Transverse colon (tissue), 4 donors: ENCODE results near the gene PNRC2. TPM values are rescaled to one million over a fixed set of nuclear protein-coding genes. Genes with fewer than 3 reads are reported as not detected.
A peak's percentile ranks its signal among the peaks of the same experiment; 100 is the strongest.

Experiments used
- DNase-seq: peaks from one replicate; pipeline ENCODE4 v3.0.0-alpha.2; 2019
- H3K27ac ChIP-seq, 4 donors: fragments of 200-600 bp; sonication (generic); 2 replicates each; pipeline ENCODE4 v1.5.1; 2016 to 2018; ENCODE audit warnings: inconsistent platforms in 4 of 4
- H3K27me3 ChIP-seq: fragments of 200-600 bp; sonication (generic); 2 replicates; pipeline ENCODE4 v1.5.1; 2017; ENCODE audit warnings: inconsistent platforms
- H3K36me3 ChIP-seq, 4 donors: fragments of 200-600 bp; sonication (generic); 2 replicates each; pipeline ENCODE4 v1.5.1; 2017 to 2019; ENCODE audit warnings: inconsistent platforms in 4 of 4
- H3K4me1 ChIP-seq, 4 donors: fragments of 200-600 bp; sonication (generic); 2 replicates each; pipeline ENCODE4 v1.5.1; 2017 to 2020; ENCODE audit warnings: inconsistent platforms in 4 of 4
- H3K4me3 ChIP-seq, 4 donors: fragments of 200-600 bp; sonication (generic); 1 replicate in 1 of 4; 2 replicates in 3 of 4; pipeline versions ENCODE4 v1.5.1 to v1.6.1; 2017 to 2019; ENCODE audit warnings: inconsistent platforms in 4 of 4
- H3K9me3 ChIP-seq, 2 donors: fragments of 200-600 bp; sonication (generic); 2 replicates each; pipeline ENCODE4 v1.5.1; 2017 to 2019; ENCODE audit warnings: inconsistent platforms in 2 of 2
- CTCF ChIP-seq, 5 experiments: fragments of 200-600 bp in 3 of 5; fragments of 450-650 bp in 2 of 5; sonication (generic) in 3 of 5; IDR thresholded peaks; 1 replicate in 2 of 5; 2 replicates in 3 of 5; pipeline ENCODE4 v1.5.1; 2016 to 2017; ENCODE audit warnings: antibody characterized with exemption in 5 of 5, inconsistent platforms in 3 of 5, mild to moderate bottlenecking in 2 of 5, moderate library complexity in 1 of 5
- EP300 ChIP-seq: sonication (generic); formaldehyde crosslinking; IDR thresholded peaks from one replicate; pipeline ENCODE4 v1.6.1; 2017; ENCODE audit warnings: antibody characterized with exemption, low read depth
- POLR2A ChIP-seq: fragments of 450-650 bp; IDR thresholded peaks from one replicate; pipeline ENCODE4 v1.6.1; 2016; ENCODE audit warnings: antibody characterized with exemption, mild to moderate bottlenecking, moderate library complexity
- POLR2AphosphoS5 ChIP-seq, 3 donors: sonication (generic); formaldehyde crosslinking; IDR thresholded peaks; one replicate each; pipeline ENCODE4 v1.6.1; 2016; ENCODE audit warnings: antibody characterized with exemption in 3 of 3
- WGBS, 2 donors: methylation state at CpG; one replicate each; pipeline ENCODE4 v1.1.5; 2018; ENCODE audit warnings: low coverage in 1 of 2; 5-methylcytosine and 5-hydroxymethylcytosine counted together
- in situ Hi-C, 4 donors: fragments of 200-750 bp; cut with MboI; loops; one replicate each; pipeline versions ENCODE4 v1.15.0 to v1.15.1; 2017; ENCODE audit warnings: low sequenced_read_pairs in 3 of 4, low pct_ligation_motif_present in 1 of 4, low pct_unique_long_range_greater_than_20kb in 1 of 4
- intact Hi-C: fragments of 100-400 bp; cut with DNase I; formaldehyde crosslinking; loops from one replicate; pipeline ENCODE4 v1.15.1; 2023; ENCODE audit warnings: low total_unique reads
- total RNA-seq, 4 donors: library from RNA; depleted of rRNA; stranded (reverse); fragments of >200 nt; gene quantifications; one replicate each; pipeline ENCODE4 v1.1.0, GENCODE V29; 2016

PNRC2 gene
- total RNA-seq, 4 donors from 2014 or later, result 98.0 to 136 (median 111) TPM

- WGBS, 2 donors, result 61 to 78% methylated on average over 1 of the region's 1 CpG
- in situ Hi-C loops, result no loop called here
- no peaks in the 10 kb centered on the region for H3K9me3 ChIP-seq
- peaks cover 26 to 53% (median 35%) of the 10 kb centered on the region in 4 donors for H3K4me1 ChIP-seq
- intact Hi-C loops, result no loop called here
- H3K4me3 ChIP-seq, result peak overlapping the region in 1 of 4 donors; percentile 97
- H3K27me3 ChIP-seq, result no peaks in the 10 kb centered on the region
- no peak for TF ChIP-seq CTCF (IDR thresholded peaks at IDR 0.05)
- no peak for TF ChIP-seq EP300
- no peak for TF ChIP-seq POLR2AphosphoS5 (IDR thresholded peaks at IDR 0.05)
- TF ChIP-seq POLR2A, result no peak
- DNase-seq, result no peak
- peak overlapping the region; percentile 27 to 98 (median 96) for H3K27ac ChIP-seq
- H3K36me3 ChIP-seq, result peaks cover 0 to 8% (median 2%) of the 10 kb centered on the region in 4 donors
Measured at GRCh38 chr1:23977854-23978191, 18.2 kb downstream of the PNRC2 start.

- intact Hi-C loops, result no loop called here
- peak overlapping the region; percentile 95 to 98 (median 97) for H3K27ac ChIP-seq
- in situ Hi-C loops, result no loop called here
Measured at GRCh38 chr1:23978805-23979204, 19.2 kb downstream of the PNRC2 start.

GRCh38 chr1:23979387-23979880, 19.8 kb downstream of the PNRC2 start:
- Histone ChIP-seq H3K27me3 (no peaks in the 10 kb centered on the region), H3K9me3 (no peaks in the 10 kb centered on the region), H3K4me1 (peaks cover 26 to 61% (median 41%) of the 10 kb centered on the region in 4 donors), H3K36me3 (peaks cover 0 to 4% (median 0%) of the 10 kb centered on the region in 4 donors), H3K27ac (peak overlapping the region; percentile 95 to 98 (median 97)), H3K4me3 (peak overlapping the region; percentile 74 to 97 (median 90))
- 0 to 1% methylated on average over 9 to 13 of the region's 13 CpGs for WGBS, 2 donors
- no peak for DNase-seq
- TF ChIP-seq CTCF (IDR thresholded peaks at IDR 0.05), result no peak
- no peak for TF ChIP-seq EP300
- TF ChIP-seq POLR2A, result no peak
- no peak for TF ChIP-seq POLR2AphosphoS5 (IDR thresholded peaks at IDR 0.05)
- in situ Hi-C loops (no loop called here), intact Hi-C loops (no loop called here)

More at GRCh38 chr1:23978805-23979204, 19.2 kb downstream of the PNRC2 start:
- peak overlapping the region in 3 of 4 donors; percentile 74 to 97 (median 93) for H3K4me3 ChIP-seq
- DNase-seq, result no peak
- H3K36me3 ChIP-seq, result peaks cover 0 to 6% (median 2%) of the 10 kb centered on the region in 4 donors
- H3K9me3 ChIP-seq, result no peaks in the 10 kb centered on the region
- no peaks in the 10 kb centered on the region for H3K27me3 ChIP-seq
- peaks cover 26 to 55% (median 36%) of the 10 kb centered on the region in 4 donors for H3K4me1 ChIP-seq
- WGBS, 2 donors, result 0 to 2% methylated on average over 4 of the region's 4 CpGs
- TF ChIP-seq CTCF (IDR thresholded peaks at IDR 0.05) (no peak), POLR2A (no peak), EP300 (no peak)

- Histone ChIP-seq H3K27ac (peak within 1 kb of the TSS; percentile 95 to 98 (median 97)), H3K4me1 (peaks cover 26 to 67% (median 47%) of the 10 kb centered on the region in 4 donors), H3K4me3 (peak within 1 kb of the TSS; percentile 74 to 97 (median 90)), H3K36me3 (no peaks in the 10 kb centered on the region), H3K9me3 (no peaks in the 10 kb centered on the region), H3K27me3 (no peaks in the 10 kb centered on the region)
- intact Hi-C loops, result loop anchor here (5.0 kb wide), 1 partner anchor 42 kb away; no protein-coding TSS in a partner anchor
- in situ Hi-C loops, result no loop called here
- peak; percentile 99 for DNase-seq
- 0% methylated on average over 6 to 73 of the region's 84 CpGs for WGBS, 2 donors
- TF ChIP-seq POLR2AphosphoS5 (IDR thresholded peaks at IDR 0.05), result peak; percentile 99
- TF ChIP-seq POLR2A, result peak; percentile 99
- TF ChIP-seq EP300, result no peak
- TF ChIP-seq CTCF (IDR thresholded peaks at IDR 0.05), result peak in 4 of 5 experiments; percentile 17 to 67 (median 32)
Measured at GRCh38 chr1:23979881-23980727, 20.5 kb downstream of the PNRC2 start, which contains the start of gene SRSF10. Gene SRSF10, minus strand, starts transcription at chr1:23980327. Its CDS starts 72 bp downstream, at chr1:23980255.
